Stimulated activated CD4-positive, alpha-beta T cell treated with anti-CD3 and anti-CD28 coated beads, Interleukin-2, amount 100 ng/mL, for 48 hours (primary cell): ENCODE data around the gene BHMT2.

ENCODE experiments used
- DNase-seq, 2 donors: peaks; one replicate each; pipeline ENCODE4 v3.0.0-alpha.2; 2020

Gene BHMT2

GRCh38 chr5:79074641-79075040 lies 5.1 kb downstream of the BHMT2 start:
- DNase-seq, result no peak

DNA sequence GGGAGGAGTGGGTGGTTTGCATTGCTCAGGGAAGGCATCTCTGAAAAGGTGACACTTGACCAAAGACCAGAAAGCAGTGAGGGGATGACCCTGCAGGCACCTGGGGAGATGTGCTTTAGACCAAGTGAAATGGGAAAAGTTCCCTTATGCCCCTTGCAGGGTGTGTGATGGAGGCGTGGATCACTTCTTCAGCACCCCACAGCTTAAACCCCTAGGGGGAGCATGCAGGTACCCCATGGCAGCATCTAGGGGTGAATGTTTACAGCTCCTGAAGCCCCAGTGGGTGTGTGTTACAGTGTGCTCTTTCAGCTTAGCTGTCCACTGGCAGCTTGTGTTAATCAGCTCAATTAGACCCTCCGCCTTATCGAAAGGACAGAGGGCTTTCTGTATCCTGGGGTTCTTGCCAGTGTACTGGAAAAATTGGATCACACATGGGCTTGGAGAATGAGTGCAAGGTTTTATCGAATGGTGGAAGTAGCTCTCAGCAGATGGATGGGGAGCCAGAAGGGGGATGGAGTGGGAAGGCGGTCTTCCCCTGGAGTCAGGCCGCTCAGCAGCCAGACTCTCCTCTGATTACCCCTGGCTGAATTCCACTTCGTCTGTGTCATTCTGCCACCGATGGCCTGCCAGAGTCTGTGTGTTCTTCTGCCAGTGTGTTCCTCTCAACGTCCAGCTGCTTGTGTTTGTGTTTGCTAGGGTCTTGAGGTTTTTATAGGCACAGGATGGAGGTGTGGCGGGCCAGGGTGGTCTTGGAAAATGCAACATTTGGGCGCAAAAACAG lies 6.3 kb downstream of the BHMT2 start:
- no peak for DNase-seq

- DNase-seq, result no peak
These were observed 7.3 kb downstream of the BHMT2 start for GRCh38 chr5:79076819-79077218.

DNA sequence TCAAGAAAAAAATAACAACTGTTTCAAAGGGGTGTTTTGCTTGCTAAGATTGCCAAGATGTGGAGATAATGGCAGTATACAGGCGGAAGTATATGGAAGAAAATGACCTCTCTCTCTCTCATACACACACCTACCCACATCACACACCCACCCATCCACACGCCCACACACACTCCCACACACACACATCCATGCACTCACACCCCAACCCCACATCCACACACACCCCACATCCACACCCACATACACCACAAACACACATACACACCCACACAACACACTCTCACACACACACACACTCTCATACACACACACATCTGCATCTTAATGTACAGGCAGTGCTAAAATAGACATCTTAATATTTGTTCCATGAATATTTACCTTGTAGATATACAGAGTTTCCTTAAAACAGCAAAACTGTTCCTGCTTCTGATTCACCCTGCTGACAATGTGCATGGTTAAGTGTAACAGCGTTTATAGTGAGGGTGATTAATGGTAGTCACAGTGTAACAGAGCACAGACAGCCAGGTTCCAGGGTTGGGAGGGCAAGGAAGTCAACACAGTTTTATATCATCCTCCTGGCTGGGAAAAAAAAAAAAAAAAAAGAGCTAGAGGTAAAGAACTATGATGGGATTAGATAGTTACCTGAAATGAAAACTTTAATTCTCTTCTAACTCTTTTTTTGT lies 8.3 kb downstream of the BHMT2 start:
- no peak for DNase-seq

- DNase-seq, result no peak
These were observed 11.2 kb downstream of the BHMT2 start for GRCh38 chr5:79080804-79081203.

GRCh38 chr5:79081779-79082178 lies 12.2 kb downstream of the BHMT2 start:
- DNase-seq, result no peak

GRCh38 chr5:79086116-79086515 lies 16.5 kb downstream of the BHMT2 start:
- no peak for DNase-seq

DNA sequence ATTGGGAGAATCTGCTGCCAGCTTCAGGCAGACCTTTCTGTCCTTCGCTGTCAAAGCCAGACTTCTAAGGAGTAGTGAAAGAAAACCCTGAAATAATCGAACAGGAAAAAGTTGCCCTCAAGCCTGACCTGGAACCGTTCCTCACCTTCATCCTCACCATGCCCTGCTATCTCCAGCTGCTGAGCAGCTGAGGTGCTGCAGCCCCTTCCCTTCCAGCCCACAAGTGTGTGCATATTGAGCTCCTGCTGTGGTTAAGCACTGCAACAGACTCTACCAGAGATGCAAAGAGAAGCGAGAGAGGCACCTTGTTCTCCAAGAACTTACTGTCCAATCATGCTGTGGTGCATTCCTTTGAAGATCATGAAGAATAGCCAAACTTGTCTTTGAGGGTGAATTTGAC lies 18.9 kb downstream of the BHMT2 start:
- no peak for DNase-seq

DNA sequence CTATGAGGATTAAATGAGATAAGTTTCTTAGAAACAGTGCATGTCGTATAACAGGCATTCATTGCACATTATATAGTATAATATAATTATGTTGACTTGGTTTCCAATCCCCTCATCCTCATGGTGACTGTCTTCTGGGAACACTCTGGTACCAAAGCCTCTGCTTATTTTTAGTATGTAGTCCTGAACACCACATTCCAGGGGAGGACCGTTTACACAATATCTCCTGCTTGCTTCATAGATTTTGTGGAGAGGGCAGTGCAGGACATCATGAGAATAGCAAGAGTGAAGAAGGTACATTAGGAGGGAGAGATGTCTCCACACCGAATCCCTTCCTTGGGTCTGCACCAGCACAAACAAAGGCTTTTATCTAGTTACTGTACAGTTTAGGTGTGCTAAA lies 21.5 kb downstream of the BHMT2 start:
- no peak for DNase-seq

- no peak for DNase-seq
These were observed 24.2 kb downstream of the BHMT2 start for GRCh38 chr5:79093762-79094161.

DNA sequence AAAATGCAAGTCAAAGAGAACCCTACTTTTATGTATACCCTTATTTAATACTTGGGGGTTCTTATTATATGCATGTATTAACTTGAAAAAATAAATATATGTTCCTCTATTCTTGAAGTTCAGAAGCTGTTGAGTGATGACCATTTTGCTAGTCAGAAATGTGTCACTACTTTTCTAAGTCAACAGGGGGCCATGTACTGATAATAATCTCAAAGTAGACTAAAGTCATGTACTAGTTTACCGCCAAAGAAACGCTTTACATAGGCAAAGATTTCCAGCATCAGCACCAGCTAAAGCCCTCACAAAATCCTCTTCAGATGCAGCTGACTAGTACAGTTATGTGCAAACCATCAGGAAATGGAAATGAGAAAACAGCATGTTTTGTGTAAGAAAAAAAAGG lies 36.3 kb downstream of the BHMT2 start:
- DNase-seq, result no peak

GRCh38 chr5:79107020-79107796 lies 37.6 kb downstream of the BHMT2 start:
- no peak for DNase-seq

DNA sequence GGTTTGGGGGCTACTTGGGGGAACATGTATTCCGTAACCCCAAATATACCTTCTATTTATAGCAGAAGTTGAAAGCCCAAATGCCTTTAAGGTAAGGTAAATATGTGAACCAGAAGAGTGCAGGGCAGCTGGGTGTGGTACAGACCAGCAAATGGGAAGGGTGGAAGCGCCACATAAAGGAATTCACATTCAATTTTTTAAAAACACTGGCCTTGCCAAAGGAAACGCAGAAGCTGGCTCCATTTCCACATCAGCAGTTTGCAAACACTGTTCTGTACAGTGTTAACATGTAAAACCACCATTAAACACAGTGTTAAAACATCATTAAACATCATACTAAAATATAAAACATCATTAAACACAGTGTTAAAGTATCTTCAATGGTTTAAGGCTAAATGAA lies 38.5 kb downstream of the BHMT2 start:
- no peak for DNase-seq

DNA sequence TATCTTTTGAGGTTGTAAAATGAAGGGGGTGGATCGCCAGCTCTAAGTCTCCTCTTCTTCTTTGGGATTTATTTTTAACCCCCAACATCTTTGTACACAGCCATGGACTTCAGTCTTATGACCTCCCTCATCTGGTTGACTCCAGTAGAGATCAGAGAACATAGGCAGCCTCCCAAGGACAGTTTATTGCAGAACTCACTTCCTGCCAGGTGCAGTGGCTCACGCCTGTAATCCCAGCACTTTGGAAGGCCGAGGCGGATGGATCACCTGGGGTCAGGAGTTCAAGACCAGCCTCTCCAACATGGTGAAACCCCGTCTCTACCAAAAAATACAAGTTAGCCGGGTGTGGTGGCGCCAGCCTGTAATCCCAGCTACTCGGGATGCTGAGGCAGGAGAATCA lies 39.2 kb downstream of the BHMT2 start:
- DNase-seq, result no peak

- DNase-seq, result peak; percentile 18 to 29
These were observed 40.2 kb downstream of the BHMT2 start for GRCh38 chr5:79109527-79110492.

GRCh38 chr5:79111387-79111959 lies 41.9 kb downstream of the BHMT2 start, which contains the start of gene BHMT:
BHMT (plus strand) TSS chr5:79111809; CDS start chr5:79111886, 77 bp downstream.
- DNase-seq, result no peak

DNA sequence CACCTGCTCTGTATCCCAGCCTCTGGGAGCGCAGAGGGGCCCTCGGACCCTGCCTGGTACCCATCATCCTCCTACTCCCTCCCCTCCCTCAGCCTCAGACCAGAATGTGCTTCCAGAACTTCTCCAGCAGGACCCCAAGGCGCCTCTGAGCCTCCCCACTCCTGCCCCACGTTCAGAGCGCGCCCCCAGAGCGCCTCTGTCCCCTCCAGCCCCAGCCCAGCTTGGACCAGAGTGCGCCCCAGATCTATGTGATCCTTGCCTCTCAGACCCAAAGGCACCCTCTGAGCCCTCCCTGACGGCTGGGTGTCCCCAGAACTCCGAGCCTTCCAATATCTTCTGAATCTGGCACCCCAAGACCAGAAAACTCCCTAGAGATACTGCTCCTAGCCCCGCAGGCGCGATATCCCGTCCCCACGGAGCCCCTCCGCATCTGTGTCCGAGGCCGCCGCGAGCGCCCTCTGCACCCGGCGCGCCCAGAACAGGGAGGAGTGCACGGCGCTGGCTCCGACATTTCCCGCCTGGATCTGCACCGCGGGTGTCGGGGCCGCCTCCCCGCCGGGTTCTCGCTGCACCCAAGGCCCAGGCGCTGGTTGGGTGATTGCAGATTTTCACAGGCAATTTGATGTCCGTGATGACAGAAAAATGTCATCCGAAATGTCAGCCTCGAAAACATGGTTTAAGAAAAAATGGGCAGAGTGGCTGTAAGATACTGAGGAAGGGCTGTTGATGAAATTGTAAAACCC lies 42.6 kb downstream of the BHMT2 start:
- no peak for DNase-seq

- DNase-seq, result no peak
These were observed 43.1 kb downstream of the BHMT2 start for GRCh38 chr5:79112703-79113058.

GRCh38 chr5:79119486-79119885 lies 49.9 kb downstream of the BHMT2 start:
- DNase-seq, result no peak

DNA sequence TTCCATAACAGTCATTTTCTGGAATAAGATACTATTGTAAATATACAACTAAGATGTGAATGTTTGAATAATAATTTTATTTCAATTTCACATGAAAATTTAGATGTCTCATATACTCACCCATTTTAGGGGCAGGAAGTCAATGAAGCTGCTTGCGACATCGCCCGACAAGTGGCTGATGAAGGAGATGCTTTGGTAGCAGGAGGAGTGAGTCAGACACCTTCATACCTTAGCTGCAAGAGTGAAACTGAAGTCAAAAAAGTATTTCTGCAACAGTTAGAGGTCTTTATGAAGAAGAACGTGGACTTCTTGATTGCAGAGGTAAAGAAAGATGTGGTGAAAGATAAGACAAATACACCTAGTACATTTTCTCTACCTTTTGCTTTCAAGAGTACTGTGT lies 50.7 kb downstream of the BHMT2 start:
- DNase-seq, result no peak

GRCh38 chr5:79122973-79123372 lies 53.4 kb downstream of the BHMT2 start:
- DNase-seq, result no peak
